HepG2 (cell line): ENCODE data around the gene FGF14. TPM values are rescaled to one million over a fixed set of nuclear protein-coding genes. Genes with fewer than 3 reads are reported as not detected.

ENCODE experiments used
- ATAC-seq: fragments of 200-7000 bp; cut with Tn5 transposase; 3 replicates; pipeline ENCODE4 v1.9.1; 2020; ENCODE audit warnings: mild to moderate bottlenecking, moderate library complexity
- BruUV-seq: library from RNA; stranded (reverse); fragments of 400-500 nt; replicated peaks from 2 replicates; lab custom pipeline; 2021; lab: Mats Ljungman, UMichigan
- CTCF ChIA-PET: fragments of 300-600 bp; formaldehyde crosslinking; extraction: SDS; loops from one replicate; lab custom pipeline; 2021; ENCODE audit warnings: low total read pairs, inconsistent platforms, low intra/inter-chr PET ratio; lab: Yijun Ruan, JAX
- POLR2A ChIA-PET: fragments of 350-600 bp; sonication (Branson Sonifier 250); formaldehyde crosslinking; loops from one replicate; lab custom pipeline; 2020; ENCODE audit warnings: antibody characterized with exemption, inconsistent platforms; lab: Yijun Ruan, JAX
- DNase-seq: peaks from one replicate; pipeline ENCODE4 v3.0.0-alpha.2; 2015; ENCODE audit warnings: low spot score
- FAIRE-seq: peaks from 3 replicates; lab custom pipeline; 2011; peaks lifted over from hg19 to GRCh38; lab: Jason Lieb, UNC
- H2AFZ ChIP-seq: one replicate; pipeline ENCODE4 v1.6.1; 2011; ENCODE audit warnings: low read length, inconsistent platforms
- H3K27ac ChIP-seq: fragments of 300-600 bp; 3 replicates; pipeline ENCODE4 v1.8.0; 2011; ENCODE audit warnings: mixed run types, mild to moderate bottlenecking, mixed read lengths, low read length, inconsistent platforms; ENCODE audit not compliant: insufficient read depth; ENCODE audit errors: extremely low read length
- H3K27me3 ChIP-seq, 2 experiments: fragments of 200-600 bp in 1 of 2; 2 replicates in 1 of 2; 3 replicates in 1 of 2; pipeline versions ENCODE4 v1.6.0 to v1.8.0; 2011; ENCODE audit warnings: low read length in 2 of 2, mild to moderate bottlenecking in 2 of 2, moderate library complexity in 2 of 2, inconsistent platforms in 1 of 2; ENCODE audit not compliant: insufficient read depth in 2 of 2, control insufficient read depth in 1 of 2
- H3K36me3 ChIP-seq, 2 experiments: fragments of 200-600 bp in 1 of 2; replicated peaks in 1 of 2; 2 replicates in 1 of 2; 3 replicates in 1 of 2; pipeline versions ENCODE4 v1.5.1 to v1.8.0; 2011; ENCODE audit warnings: low read length in 2 of 2, inconsistent platforms in 1 of 2; ENCODE audit not compliant: insufficient read depth in 2 of 2, control insufficient read depth in 1 of 2
- H3K4me1 ChIP-seq: 2 replicates; pipeline ENCODE4 v1.5.1; 2012; ENCODE audit warnings: low read length, inconsistent platforms; ENCODE audit not compliant: insufficient read depth
- H3K4me2 ChIP-seq: 2 replicates; pipeline ENCODE4 v1.6.0; 2011; ENCODE audit warnings: low read depth, low read length, inconsistent platforms
- H3K4me3 ChIP-seq, 3 experiments: fragments of 200-600 bp in 1 of 3; sonication (generic), shearing (Covaris generic) in 1 of 3; replicated peaks in 1 of 3; 2 replicates each; pipeline ENCODE4 v1.5.1; 2011 to 2016; ENCODE audit warnings: low read length in 3 of 3, inconsistent platforms in 2 of 3, low read depth in 2 of 3, mild to moderate bottlenecking in 2 of 3, control low read depth in 1 of 3, mixed read lengths in 1 of 3; ENCODE audit not compliant: insufficient read depth in 1 of 3
- H3K79me2 ChIP-seq: one replicate; pipeline ENCODE4 v1.6.1; 2011; ENCODE audit warnings: low read length, inconsistent platforms; ENCODE audit not compliant: insufficient read depth
- H3K9ac ChIP-seq: 2 replicates; pipeline ENCODE4 v1.6.0; 2011; ENCODE audit warnings: mild to moderate bottlenecking, low read depth, low read length, inconsistent platforms; ENCODE audit not compliant: insufficient read depth
- H3K9me3 ChIP-seq: 2 replicates; pipeline ENCODE4 v1.5.1; 2012; ENCODE audit warnings: mild to moderate bottlenecking, low read length
- H4K20me1 ChIP-seq: 2 replicates; pipeline ENCODE4 v1.6.0; 2011; ENCODE audit warnings: inconsistent platforms, mild to moderate bottlenecking, low read length, moderate library complexity; ENCODE audit not compliant: insufficient read depth
- DNMT1 ChIP-seq: sonication (generic); formaldehyde crosslinking; IDR thresholded peaks from 2 replicates; pipeline ENCODE4 v1.5.1; 2020; ENCODE audit warnings: mild to moderate bottlenecking, missing genetic modification reagents
- ELF3 ChIP-seq: IDR thresholded peaks from 2 replicates; pipeline ENCODE4 v1.6.1; 2016; ENCODE audit warnings: missing genetic modification reagents, missing compliant biosample characterization
- KAT2B ChIP-seq: fragments of 150-350 bp; IDR thresholded peaks from 2 replicates; pipeline ENCODE4 v1.6.1; 2014; ENCODE audit warnings: low read depth, low read length, borderline replicate concordance
- MIER2 ChIP-seq: IDR thresholded peaks from 2 replicates; pipeline ENCODE4 v1.6.1; 2016; ENCODE audit warnings: missing biosample characterization, missing genetic modification reagents
- NR1H2 ChIP-seq: sonication (generic); formaldehyde crosslinking; IDR thresholded peaks from 2 replicates; pipeline ENCODE4 v1.8.1; 2022; ENCODE audit warnings: low read depth, missing genetic modification reagents, borderline replicate concordance
- ZNF350 ChIP-seq: sonication (generic); formaldehyde crosslinking; IDR thresholded peaks from 2 replicates; pipeline ENCODE4 v1.4.0; 2020; ENCODE audit warnings: mild to moderate bottlenecking, low read depth, missing genetic modification reagents, borderline replicate concordance
- ZNF407 ChIP-seq: sonication (generic); formaldehyde crosslinking; IDR thresholded peaks from one replicate; pipeline ENCODE4 v1.5.1; 2020; ENCODE audit warnings: mild to moderate bottlenecking, missing genetic modification reagents; ENCODE audit errors: not compliant biosample characterization
- ZNF615 ChIP-seq: sonication (generic); formaldehyde crosslinking; IDR thresholded peaks from 2 replicates; pipeline ENCODE4 v1.5.0; 2020; ENCODE audit warnings: mild to moderate bottlenecking, missing genetic modification reagents, borderline replicate concordance
- ZNF691 ChIP-seq: sonication (generic); formaldehyde crosslinking; IDR thresholded peaks from 2 replicates; pipeline ENCODE4 v1.4.0; 2020; ENCODE audit warnings: missing genetic modification reagents, low read depth, mild to moderate bottlenecking, borderline replicate concordance
- ZSCAN29 ChIP-seq: sonication (generic); formaldehyde crosslinking; conservative IDR thresholded peaks from 2 replicates; pipeline ENCODE4 v1.4.0; 2020; ENCODE audit warnings: mild to moderate bottlenecking, missing genetic modification reagents
- WGBS: methylation state at CpG from one replicate; pipeline ENCODE4 v1.1.6; 2017; ENCODE audit warnings: low lambda C conversion rate; 5-methylcytosine and 5-hydroxymethylcytosine counted together
- in situ Hi-C: cut with HindIII; loops from 2 replicates; pipeline ENCODE4 v1.10.0; 2017; ENCODE audit warnings: low pct_unique_long_range_greater_than_20kb; ENCODE audit not compliant: extremely low pct_ligation_motif_present
- intact Hi-C: fragments of 100-400 bp; cut with micrococcal nuclease; formaldehyde crosslinking; loops from one replicate; pipeline ENCODE4 v1.10.0; 2022; ENCODE audit not compliant: unreplicated experiment
- polyA plus RNA-seq, 8 experiments: library from polyadenylated mRNA; depleted of rRNA in 3 of 8; stranded (reverse) in 7 of 8; unstranded in 1 of 8; fragments of >200 nt; fragmentation: Illumina TruSeq in 4 of 8; extraction: Trizol in 4 of 8; gene quantifications; 2 replicates each; pipeline versions ENCODE4 v1.2.1 to v1.2.3, GENCODE V29; 2011 to 2016; ENCODE audit warnings: low read depth in 4 of 8, missing spikeins in 1 of 8, mixed read lengths in 1 of 8; ENCODE audit not compliant: insufficient read depth in 1 of 8
- total RNA-seq, 5 experiments: library from RNA; depleted of rRNA; stranded (reverse); fragments of >200 nt; fragmentation: Illumina TruSeq; extraction: Trizol; gene quantifications; 2 replicates each; pipeline ENCODE4 v1.2.3, GENCODE V29; 2016; ENCODE audit warnings: low read depth in 1 of 5
- TF ChIP-seq, protein P1 (sequence below): sonication (generic); formaldehyde crosslinking; IDR thresholded peaks from 2 replicates; pipeline ENCODE4 v1.4.0; 2020; ENCODE audit warnings: missing genetic modification reagents
- TF ChIP-seq, protein P2 (sequence below): sonication (generic); formaldehyde crosslinking; IDR thresholded peaks from 2 replicates; pipeline ENCODE4 v1.4.0; 2020; ENCODE audit warnings: mild to moderate bottlenecking, missing genetic modification reagents, borderline replicate concordance

FGF14 gene
- total and polyA plus RNA-seq, 2 of the 13 experiments (the other 11 are each of a cell fraction or from before 2014, with no cell fraction given) = not detected

GRCh38 chr13:101903890-101904289 lies 498.0 kb downstream of the FGF14 start:
- Histone ChIP-seq H3K4me2 (no peak overlapping the region), H4K20me1 (no peaks in the 10 kb centered on the region), H3K27me3 (no peaks in the 10 kb centered on the region), H2AFZ (no peak overlapping the region), H3K27ac (no peak overlapping the region), H3K4me1 (no peaks in the 10 kb centered on the region), H3K36me3 (no peaks in the 10 kb centered on the region), H3K4me3 (no peak overlapping the region), H3K9ac (no peak overlapping the region), H3K79me2 (no peaks in the 10 kb centered on the region), H3K9me3 (no peaks in the 10 kb centered on the region)
- no TSS peak for BruUV-seq
- DNase-seq = no peak
- 0% methylated on average over 3 of the region's 3 CpGs for WGBS
- no peak for ATAC-seq
- in situ Hi-C loops = no loop called here
- ChIA-PET POLR2A (no interaction called here), CTCF (no interaction called here)
- FAIRE-seq = no peak
- TF ChIP-seq DNMT1 (CRISPR knock-in tag) (no peak), ELF3 (no peak), NR1H2 (CRISPR knock-in tag) (no peak), ZNF350 (CRISPR knock-in tag) (no peak), ZNF691 (CRISPR knock-in tag) (no peak), MIER2 (CRISPR knock-in tag) (no peak), KAT2B (no peak), ZSCAN29 (no peak), ZNF407 (CRISPR knock-in tag) (no peak), ZNF615 (CRISPR knock-in tag) (no peak)
- TF ChIP-seq, protein P1, sequence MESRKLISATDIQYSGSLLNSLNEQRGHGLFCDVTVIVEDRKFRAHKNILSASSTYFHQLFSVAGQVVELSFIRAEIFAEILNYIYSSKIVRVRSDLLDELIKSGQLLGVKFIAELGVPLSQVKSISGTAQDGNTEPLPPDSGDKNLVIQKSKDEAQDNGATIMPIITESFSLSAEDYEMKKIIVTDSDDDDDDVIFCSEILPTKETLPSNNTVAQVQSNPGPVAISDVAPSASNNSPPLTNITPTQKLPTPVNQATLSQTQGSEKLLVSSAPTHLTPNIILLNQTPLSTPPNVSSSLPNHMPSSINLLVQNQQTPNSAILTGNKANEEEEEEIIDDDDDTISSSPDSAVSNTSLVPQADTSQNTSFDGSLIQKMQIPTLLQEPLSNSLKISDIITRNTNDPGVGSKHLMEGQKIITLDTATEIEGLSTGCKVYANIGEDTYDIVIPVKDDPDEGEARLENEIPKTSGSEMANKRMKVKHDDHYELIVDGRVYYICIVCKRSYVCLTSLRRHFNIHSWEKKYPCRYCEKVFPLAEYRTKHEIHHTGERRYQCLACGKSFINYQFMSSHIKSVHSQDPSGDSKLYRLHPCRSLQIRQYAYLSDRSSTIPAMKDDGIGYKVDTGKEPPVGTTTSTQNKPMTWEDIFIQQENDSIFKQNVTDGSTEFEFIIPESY (CRISPR knock-in tag) = no peak
- TF ChIP-seq, protein P2, sequence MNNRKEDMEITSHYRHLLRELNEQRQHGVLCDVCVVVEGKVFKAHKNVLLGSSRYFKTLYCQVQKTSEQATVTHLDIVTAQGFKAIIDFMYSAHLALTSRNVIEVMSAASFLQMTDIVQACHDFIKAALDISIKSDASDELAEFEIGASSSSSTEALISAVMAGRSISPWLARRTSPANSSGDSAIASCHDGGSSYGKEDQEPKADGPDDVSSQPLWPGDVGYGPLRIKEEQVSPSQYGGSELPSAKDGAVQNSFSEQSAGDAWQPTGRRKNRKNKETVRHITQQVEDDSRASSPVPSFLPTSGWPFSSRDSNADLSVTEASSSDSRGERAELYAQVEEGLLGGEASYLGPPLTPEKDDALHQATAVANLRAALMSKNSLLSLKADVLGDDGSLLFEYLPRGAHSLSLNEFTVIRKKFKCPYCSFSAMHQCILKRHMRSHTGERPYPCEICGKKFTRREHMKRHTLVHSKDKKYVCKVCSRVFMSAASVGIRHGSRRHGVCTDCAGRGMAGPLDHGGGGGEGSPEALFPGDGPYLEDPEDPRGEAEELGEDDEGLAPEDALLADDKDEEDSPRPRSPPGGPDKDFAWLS (CRISPR knock-in tag) = no peak
- intact Hi-C loops = no loop called here
